Suprapubic skin (tissue), 4 donors: ENCODE measurements around the gene DYNC2H1. TPM values are rescaled to one million over a fixed set of nuclear protein-coding genes. Genes with fewer than 3 reads are reported as not detected.

Source experiments
- DNase-seq, 2 donors: peaks; one replicate each; pipeline ENCODE4 v3.0.0-alpha.2; 2019; ENCODE audit warnings: low spot score in 2 of 2
- H3K27ac ChIP-seq: fragments of 200-600 bp; sonication (generic); one replicate; pipeline ENCODE4 v1.5.1; 2019
- H3K27me3 ChIP-seq: fragments of 200-600 bp; sonication (generic); one replicate; pipeline ENCODE4 v1.5.1; 2019
- H3K36me3 ChIP-seq: fragments of 200-600 bp; sonication (generic); one replicate; pipeline ENCODE4 v1.5.1; 2019
- H3K4me1 ChIP-seq: fragments of 200-600 bp; sonication (generic); one replicate; pipeline ENCODE4 v1.5.1; 2019
- H3K4me3 ChIP-seq: fragments of 200-600 bp; sonication (generic); one replicate; pipeline ENCODE4 v1.5.1; 2019; ENCODE audit warnings: mild to moderate bottlenecking
- H3K9me3 ChIP-seq: fragments of 200-600 bp; sonication (generic); one replicate; pipeline ENCODE4 v1.5.1; 2019
- EP300 ChIP-seq: sonication (generic); formaldehyde crosslinking; IDR thresholded peaks from one replicate; pipeline ENCODE4 v1.6.1; 2017; ENCODE audit warnings: antibody characterized with exemption
- POLR2A ChIP-seq, 2 donors: fragments of 450-650 bp; IDR thresholded peaks; one replicate each; pipeline ENCODE4 v1.6.1; 2017; ENCODE audit warnings: antibody characterized with exemption in 2 of 2, mild to moderate bottlenecking in 2 of 2, moderate library complexity in 2 of 2
- POLR2AphosphoS5 ChIP-seq, 3 donors: sonication (generic); formaldehyde crosslinking; IDR thresholded peaks; one replicate each; pipeline ENCODE4 v1.6.1; 2017; ENCODE audit warnings: antibody characterized with exemption in 3 of 3
- WGBS: methylation state at CpG from one replicate; pipeline ENCODE4 v1.1.5; 2018; 5-methylcytosine and 5-hydroxymethylcytosine counted together
- total RNA-seq, 4 donors: library from RNA; depleted of rRNA; stranded (reverse); fragments of >200 nt; gene quantifications; one replicate each; pipeline ENCODE4 v1.1.0, GENCODE V29; 2016
- TF ChIP-seq, protein P1 (sequence below), 2 donors: fragments of 200-600 bp in 1 of 2; fragments of 450-650 bp in 1 of 2; sonication (generic) in 1 of 2; IDR thresholded peaks; one replicate each; pipeline ENCODE4 v1.5.1; 2016 to 2019; ENCODE audit warnings: antibody characterized with exemption in 2 of 2, mild to moderate bottlenecking in 1 of 2, moderate library complexity in 1 of 2

Gene DYNC2H1
- total RNA-seq, 4 donors from 2014 or later, result 8.4 to 33.2 (median 11.5) TPM

DNA sequence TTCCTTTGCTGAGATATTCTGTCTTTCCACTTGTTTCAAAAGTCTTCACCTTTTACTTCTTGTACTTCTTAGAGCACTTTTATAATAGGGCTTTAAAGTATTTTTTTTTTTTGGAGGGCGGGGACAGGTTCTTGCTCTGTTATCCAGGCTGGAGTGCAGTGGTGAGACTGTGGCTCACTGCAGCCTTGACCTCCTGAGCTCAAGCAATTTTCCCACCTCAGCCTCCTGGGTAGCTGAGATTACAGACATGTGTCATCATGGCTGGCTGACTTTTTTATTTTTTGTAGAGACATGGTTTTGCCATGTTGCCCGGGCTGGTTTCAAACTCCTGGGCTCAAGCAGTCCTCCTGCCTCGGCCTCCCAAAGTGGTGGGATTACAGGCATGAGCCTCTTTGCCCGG lies 57.9 kb downstream of the DYNC2H1 start:
- Histone ChIP-seq H3K4me3 (no peak overlapping the region), H3K4me1 (no peaks in the 10 kb centered on the region), H3K9me3 (no peaks in the 10 kb centered on the region), H3K27me3 (no peaks in the 10 kb centered on the region), H3K36me3 (peaks cover 34% of the 10 kb centered on the region), H3K27ac (no peak overlapping the region)
- DNase-seq, result no peak
- 96% methylated on average over 4 of the region's 4 CpGs for WGBS
- no peak for TF ChIP-seq POLR2AphosphoS5 (IDR thresholded peaks at IDR 0.05)
- TF ChIP-seq, protein P1, sequence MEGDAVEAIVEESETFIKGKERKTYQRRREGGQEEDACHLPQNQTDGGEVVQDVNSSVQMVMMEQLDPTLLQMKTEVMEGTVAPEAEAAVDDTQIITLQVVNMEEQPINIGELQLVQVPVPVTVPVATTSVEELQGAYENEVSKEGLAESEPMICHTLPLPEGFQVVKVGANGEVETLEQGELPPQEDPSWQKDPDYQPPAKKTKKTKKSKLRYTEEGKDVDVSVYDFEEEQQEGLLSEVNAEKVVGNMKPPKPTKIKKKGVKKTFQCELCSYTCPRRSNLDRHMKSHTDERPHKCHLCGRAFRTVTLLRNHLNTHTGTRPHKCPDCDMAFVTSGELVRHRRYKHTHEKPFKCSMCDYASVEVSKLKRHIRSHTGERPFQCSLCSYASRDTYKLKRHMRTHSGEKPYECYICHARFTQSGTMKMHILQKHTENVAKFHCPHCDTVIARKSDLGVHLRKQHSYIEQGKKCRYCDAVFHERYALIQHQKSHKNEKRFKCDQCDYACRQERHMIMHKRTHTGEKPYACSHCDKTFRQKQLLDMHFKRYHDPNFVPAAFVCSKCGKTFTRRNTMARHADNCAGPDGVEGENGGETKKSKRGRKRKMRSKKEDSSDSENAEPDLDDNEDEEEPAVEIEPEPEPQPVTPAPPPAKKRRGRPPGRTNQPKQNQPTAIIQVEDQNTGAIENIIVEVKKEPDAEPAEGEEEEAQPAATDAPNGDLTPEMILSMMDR (IDR thresholded peaks at IDR 0.05), result no peak
- TF ChIP-seq EP300, result no peak
- no peak for TF ChIP-seq POLR2A (IDR thresholded peaks at IDR 0.05)

DNA sequence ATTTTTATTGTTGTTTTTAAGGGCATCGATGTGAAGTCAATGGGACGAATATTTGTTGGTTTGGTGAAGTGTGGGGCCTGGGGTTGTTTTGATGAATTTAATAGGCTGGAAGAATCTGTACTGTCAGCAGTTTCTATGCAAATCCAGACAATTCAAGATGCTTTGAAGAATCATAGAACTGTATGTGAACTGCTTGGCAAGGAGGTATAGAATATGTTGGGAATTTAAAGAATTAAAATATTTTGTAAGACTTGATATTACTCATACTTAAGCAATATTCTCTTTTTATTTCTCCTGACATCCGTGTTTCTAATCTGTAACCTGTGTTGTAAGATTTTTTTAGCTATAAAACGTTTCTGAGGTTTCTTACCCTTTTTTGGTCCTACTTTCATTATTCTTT lies 61.6 kb downstream of the DYNC2H1 start:
- H3K4me3 ChIP-seq, result no peak overlapping the region
- TF ChIP-seq EP300 (no peak), POLR2AphosphoS5 (IDR thresholded peaks at IDR 0.05) (no peak), POLR2A (IDR thresholded peaks at IDR 0.05) (no peak)
- TF ChIP-seq, protein P1 (IDR thresholded peaks at IDR 0.05), result no peak
- H3K9me3 ChIP-seq, result no peaks in the 10 kb centered on the region
- 89% methylated on average over 4 of the region's 4 CpGs for WGBS
- no peak overlapping the region for H3K27ac ChIP-seq
- no peak for DNase-seq
- H3K4me1 ChIP-seq, result no peaks in the 10 kb centered on the region
- H3K36me3 ChIP-seq, result peaks cover 26% of the 10 kb centered on the region
- H3K27me3 ChIP-seq, result no peaks in the 10 kb centered on the region

DNA sequence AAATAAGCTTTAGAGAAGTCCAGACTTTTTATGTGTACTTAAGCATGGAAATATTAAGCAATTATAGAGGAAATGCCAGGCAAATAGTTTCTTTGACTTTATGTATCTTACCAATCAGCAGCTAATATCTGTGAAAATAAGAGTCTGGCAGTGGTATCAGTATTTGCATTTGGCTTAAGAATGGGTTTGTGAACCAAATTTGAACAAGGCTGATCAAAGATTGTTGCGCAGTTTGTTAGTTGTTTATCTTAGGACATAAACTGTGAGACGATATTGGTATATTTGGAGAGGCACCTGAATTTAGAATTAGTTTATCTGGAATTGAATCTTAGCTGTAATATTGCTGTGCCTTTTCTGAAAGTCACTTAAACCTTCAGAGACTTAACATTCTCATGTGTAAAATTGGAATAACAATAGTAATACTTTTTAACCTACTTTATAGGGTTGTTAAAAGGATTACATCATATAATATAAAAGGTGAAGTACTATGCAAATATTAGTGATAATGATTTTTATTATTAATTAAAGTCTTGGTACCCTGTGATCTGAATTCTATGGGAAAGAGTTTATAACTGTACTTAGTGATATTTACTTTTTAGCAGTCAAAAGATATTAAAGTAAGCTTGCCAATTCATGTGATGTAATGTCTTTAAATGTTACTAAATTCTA lies 66.4 kb downstream of the DYNC2H1 start:
- H3K4me1 ChIP-seq, result no peaks in the 10 kb centered on the region
- DNase-seq, result no peak
- peaks cover 30% of the 10 kb centered on the region for H3K36me3 ChIP-seq
- no peak overlapping the region for H3K4me3 ChIP-seq
- H3K27me3 ChIP-seq, result no peaks in the 10 kb centered on the region
- no peak for TF ChIP-seq EP300
- TF ChIP-seq, protein P1 (IDR thresholded peaks at IDR 0.05), result no peak
- no peak for TF ChIP-seq POLR2AphosphoS5 (IDR thresholded peaks at IDR 0.05)
- no peak for TF ChIP-seq POLR2A (IDR thresholded peaks at IDR 0.05)
- H3K9me3 ChIP-seq, result no peaks in the 10 kb centered on the region
- WGBS, result 97% methylated on average over 2 of the region's 2 CpGs
- H3K27ac ChIP-seq, result no peak overlapping the region

DNA sequence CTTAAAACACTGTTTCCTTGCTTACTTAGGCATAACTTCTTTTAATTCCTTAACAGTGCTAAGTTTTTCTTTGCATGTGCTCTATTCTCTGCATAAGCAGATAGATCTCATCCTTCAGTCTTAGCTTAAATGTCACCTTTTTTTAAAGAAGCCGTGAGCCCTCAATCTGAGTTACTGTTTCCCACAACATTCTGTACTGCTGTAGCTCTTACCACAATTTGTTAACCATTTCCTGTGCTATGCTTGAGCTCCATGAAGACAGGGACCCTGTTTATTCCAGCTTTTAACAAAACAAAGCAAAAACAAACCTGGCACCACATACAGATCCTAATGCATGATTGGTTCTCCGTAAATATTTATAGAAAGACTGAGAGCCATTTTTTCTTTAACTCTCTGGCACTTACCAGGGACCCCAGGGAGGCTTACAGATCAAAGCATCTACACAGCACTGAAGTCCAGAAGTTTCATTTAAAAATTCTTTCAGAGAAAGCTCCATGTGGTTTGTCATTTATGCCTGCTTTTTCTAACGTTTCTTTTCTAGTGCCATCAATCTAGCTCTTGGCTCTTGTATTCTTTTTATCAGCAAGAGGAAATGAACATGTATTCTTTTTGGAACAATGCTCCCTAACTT lies 74.9 kb downstream of the DYNC2H1 start:
- no peak for DNase-seq
- 41% methylated on average over 3 of the region's 3 CpGs for WGBS
- Histone ChIP-seq H3K4me1 (no peaks in the 10 kb centered on the region), H3K27ac (no peak overlapping the region), H3K4me3 (no peak overlapping the region), H3K36me3 (peaks cover 18% of the 10 kb centered on the region), H3K9me3 (no peaks in the 10 kb centered on the region), H3K27me3 (no peaks in the 10 kb centered on the region)
- TF ChIP-seq POLR2AphosphoS5 (IDR thresholded peaks at IDR 0.05) (no peak), EP300 (no peak), POLR2A (IDR thresholded peaks at IDR 0.05) (no peak)
- TF ChIP-seq, protein P1 (IDR thresholded peaks at IDR 0.05), result no peak

- DNase-seq, result no peak
- H3K9me3 ChIP-seq, result no peaks in the 10 kb centered on the region
- no peaks in the 10 kb centered on the region for H3K27me3 ChIP-seq
- H3K27ac ChIP-seq, result no peak overlapping the region
- 68% methylated on average over 3 of the region's 3 CpGs for WGBS
- no peak for TF ChIP-seq POLR2AphosphoS5 (IDR thresholded peaks at IDR 0.05)
- no peak for TF ChIP-seq POLR2A (IDR thresholded peaks at IDR 0.05)
- TF ChIP-seq, protein P1 (IDR thresholded peaks at IDR 0.05), result no peak
- no peak for TF ChIP-seq EP300
- H3K4me1 ChIP-seq, result no peaks in the 10 kb centered on the region
- no peak overlapping the region for H3K4me3 ChIP-seq
- H3K36me3 ChIP-seq, result peaks cover 25% of the 10 kb centered on the region
Measured at GRCh38 chr11:103202048-103202651, 92.9 kb downstream of the DYNC2H1 start.
